ENCODE measurements around the gene HS3ST5.

DNA sequence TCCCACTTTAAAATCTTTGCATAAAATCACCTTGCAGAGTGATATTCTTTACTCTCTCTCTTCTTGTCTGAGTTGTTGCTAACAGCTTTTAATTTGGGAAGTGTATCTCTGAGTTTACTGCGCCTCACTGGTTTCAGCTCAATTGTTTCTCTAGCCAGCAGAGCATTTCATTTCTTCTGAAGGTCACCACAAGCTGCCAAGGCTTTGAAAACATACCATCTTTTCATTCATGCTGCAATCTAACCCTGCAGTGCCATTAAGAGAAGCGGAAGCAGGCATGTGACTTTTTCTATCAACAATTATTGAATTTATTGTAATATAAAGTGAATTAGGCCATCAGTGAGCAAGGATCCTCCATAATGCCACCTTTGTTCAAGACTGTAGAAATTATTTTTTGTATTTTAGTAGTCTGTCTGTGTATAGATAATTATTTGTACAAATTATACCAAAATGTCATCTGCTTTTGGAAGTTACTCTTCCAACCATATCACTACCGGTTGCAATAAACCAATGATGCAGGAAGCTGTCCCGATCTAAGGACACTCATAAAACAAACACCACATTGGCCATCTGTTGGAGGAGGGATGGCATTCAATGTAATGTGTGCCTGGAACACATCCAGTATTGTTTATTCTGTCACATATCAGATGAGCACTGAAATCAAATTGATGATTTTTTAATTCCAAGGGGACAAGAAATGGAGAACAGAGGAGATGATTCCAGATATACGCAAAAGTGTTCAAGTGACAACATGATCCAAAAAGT is 26.8 kb downstream of the HS3ST5 start:
- no peak for TF ChIP-seq POLR2A (IDR thresholded peaks at IDR 0.05)
- TF ChIP-seq, protein P1, sequence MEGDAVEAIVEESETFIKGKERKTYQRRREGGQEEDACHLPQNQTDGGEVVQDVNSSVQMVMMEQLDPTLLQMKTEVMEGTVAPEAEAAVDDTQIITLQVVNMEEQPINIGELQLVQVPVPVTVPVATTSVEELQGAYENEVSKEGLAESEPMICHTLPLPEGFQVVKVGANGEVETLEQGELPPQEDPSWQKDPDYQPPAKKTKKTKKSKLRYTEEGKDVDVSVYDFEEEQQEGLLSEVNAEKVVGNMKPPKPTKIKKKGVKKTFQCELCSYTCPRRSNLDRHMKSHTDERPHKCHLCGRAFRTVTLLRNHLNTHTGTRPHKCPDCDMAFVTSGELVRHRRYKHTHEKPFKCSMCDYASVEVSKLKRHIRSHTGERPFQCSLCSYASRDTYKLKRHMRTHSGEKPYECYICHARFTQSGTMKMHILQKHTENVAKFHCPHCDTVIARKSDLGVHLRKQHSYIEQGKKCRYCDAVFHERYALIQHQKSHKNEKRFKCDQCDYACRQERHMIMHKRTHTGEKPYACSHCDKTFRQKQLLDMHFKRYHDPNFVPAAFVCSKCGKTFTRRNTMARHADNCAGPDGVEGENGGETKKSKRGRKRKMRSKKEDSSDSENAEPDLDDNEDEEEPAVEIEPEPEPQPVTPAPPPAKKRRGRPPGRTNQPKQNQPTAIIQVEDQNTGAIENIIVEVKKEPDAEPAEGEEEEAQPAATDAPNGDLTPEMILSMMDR (IDR thresholded peaks at IDR 0.05), result no peak

All from esophagus squamous epithelium (tissue), 4 donors.